Hematopoietic multipotent progenitor cell (in vitro differentiated cells): ENCODE measurements around the gene IFNL1. TPM values are rescaled to one million over a fixed set of nuclear protein-coding genes. Genes with fewer than 3 reads are reported as not detected.
A peak's percentile ranks its signal among the peaks of the same experiment; 100 is the strongest.
"Not testable (repeated sequence)": the region's sequence is repeated elsewhere in the genome, so short reads cannot be mapped to it uniquely, and the experiment has no call there.

Experiments
- DNase-seq, 3 donors: peaks; one replicate each; pipeline ENCODE4 v3.0.0-alpha.2; 2011 to 2015; ENCODE audit warnings: low read depth in 2 of 3, low spot score in 2 of 3
- total RNA-seq: library from RNA; depleted of rRNA; stranded (reverse); fragments of >200 nt; gene quantifications from one replicate; pipeline ENCODE4 v1.2.3, GENCODE V29; 2012

IFNL1 gene
- total RNA-seq, 1 donor: not detected

GRCh38 chr19:39269369-39269768 is 26.8 kb upstream of the IFNL1 start:
- not testable (repeated sequence) for DNase-seq

GRCh38 chr19:39270036-39270871 is 26.0 kb upstream of the IFNL1 start:
- no peak for DNase-seq

GRCh38 chr19:39273859-39274258 is 22.3 kb upstream of the IFNL1 start:
- DNase-seq: not testable (repeated sequence)

GRCh38 chr19:39275578-39275977 is 20.6 kb upstream of the IFNL1 start:
- no peak for DNase-seq

GRCh38 chr19:39276740-39277139 is 19.5 kb upstream of the IFNL1 start:
- no peak for DNase-seq

DNA sequence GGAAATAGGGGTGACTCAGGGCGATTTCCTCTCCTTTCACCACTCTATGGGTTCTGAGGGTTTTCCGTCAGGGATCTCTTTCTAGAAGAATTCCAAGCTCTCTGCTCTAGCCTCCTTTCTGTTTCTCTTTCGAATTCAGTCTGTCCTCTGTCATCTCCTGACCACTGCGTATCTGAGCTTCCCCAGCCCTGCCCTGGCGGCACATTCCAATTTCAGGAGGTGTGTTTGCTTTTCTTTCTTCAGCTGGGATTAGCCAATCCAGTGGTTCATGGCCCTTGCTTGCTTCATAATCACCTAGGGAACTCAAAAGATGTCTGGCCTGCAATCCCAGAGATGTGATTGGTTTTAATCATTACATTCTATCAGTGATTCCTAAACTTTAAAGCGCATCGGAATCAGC is 18.6 kb upstream of the IFNL1 start:
- DNase-seq: no peak

GRCh38 chr19:39282021-39282420 is 14.2 kb upstream of the IFNL1 start:
- DNase-seq: no peak

DNA sequence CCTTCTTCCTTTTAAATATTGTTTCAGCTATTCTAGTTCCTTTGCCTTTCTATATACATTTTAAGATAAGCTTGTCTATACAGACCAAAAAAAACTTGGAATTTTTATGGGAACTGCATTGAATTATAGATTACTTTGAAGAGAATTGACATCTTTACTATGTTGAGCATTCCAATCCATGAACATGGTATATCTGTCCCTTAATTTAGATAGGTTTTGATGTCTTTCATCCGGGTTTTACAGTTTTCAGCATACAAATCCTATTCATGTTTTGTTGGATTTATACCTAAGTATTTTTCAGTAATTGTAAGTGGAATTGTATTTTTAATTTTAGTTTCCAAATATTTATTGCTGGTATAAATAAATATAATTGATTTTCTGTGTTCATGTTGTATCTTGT is 12.2 kb upstream of the IFNL1 start:
- no peak for DNase-seq

DNA sequence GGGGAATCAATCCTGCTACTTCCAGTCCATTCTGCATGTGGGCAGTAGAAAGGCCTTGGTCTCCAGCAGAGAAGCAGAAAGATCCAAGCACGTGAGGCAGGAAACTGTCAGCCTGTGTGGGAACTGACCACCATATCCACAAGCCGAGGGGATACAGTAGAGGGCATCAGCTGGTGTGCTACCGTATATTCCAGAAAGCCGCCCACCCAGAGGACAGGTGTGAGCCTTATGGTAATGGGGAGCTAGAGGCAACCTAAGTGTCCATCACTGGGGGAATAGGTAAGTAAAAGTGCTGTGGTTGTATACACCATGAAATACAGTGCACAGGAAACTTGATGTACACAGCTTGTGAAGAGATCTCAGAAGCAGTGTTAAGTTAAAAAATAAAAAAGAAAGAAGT is 2.8 kb upstream of the IFNL1 start:
- no peak for DNase-seq

GRCh38 chr19:39296906-39297305 is 699 bp downstream of the IFNL1 start:
- no peak for DNase-seq

GRCh38 chr19:39297931-39298634 is 1.9 kb downstream of the IFNL1 start:
- DNase-seq: peak in 1 of 3 donors; percentile 67

DNA sequence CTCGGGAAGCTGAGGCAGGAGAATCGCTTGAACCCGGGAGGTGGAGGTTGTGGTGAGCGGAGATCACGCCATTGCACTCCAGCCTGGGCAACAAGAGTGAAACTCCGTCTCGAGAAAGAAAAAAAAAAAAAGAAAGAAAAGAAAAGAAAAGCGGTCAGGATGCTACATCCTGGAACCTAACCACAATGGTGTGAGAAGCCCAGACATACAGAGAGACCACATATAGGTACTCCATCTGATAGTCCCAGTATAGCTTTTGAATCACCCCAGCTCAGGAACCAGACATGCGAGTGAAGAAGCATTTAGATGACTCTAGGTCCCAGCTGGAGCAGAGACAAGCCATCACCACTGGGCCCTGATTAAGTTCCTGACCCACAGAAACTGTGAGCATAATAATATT is 3.2 kb downstream of the IFNL1 start:
- no peak for DNase-seq

DNA sequence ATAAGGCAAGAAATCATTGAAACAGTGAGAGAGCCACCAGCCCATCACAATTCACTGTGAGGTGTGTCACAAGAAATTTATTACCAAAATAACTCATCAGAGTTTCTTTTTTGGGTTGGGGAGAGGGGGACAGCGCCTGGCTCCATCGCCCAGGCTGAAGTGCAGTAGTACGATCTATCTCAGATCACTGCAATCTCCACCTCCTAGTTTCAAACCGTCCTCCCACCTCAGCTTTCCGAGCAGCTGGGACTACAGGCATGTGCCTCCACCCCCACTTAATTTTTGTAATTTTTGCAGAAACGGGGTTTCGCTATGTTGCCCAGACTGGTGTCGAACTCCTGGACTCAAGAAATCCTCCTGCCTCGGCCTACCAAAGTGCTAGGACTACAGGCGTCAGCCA is 3.6 kb downstream of the IFNL1 start:
- DNase-seq: no peak

GRCh38 chr19:39301021-39301420 is 4.8 kb downstream of the IFNL1 start:
- DNase-seq: no peak

GRCh38 chr19:39301562-39301961 is 5.4 kb downstream of the IFNL1 start:
- DNase-seq: no peak

GRCh38 chr19:39303373-39304184 is 7.4 kb downstream of the IFNL1 start:
- no peak for DNase-seq

DNA sequence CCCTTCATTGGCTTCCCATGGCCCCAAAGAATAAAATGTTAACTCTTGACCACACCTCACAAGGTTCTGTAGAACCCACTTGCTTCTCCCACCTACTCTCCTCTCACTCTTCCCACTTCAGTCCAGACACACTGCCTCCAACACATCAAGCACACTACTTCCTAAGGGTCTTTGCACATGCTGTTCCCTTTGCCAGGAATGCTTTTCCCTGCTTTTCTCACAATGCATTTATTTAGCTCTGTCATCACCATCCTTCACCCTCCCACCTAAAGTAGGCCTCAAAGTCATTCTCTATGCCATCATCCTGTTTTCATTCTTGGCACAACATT is 7.9 kb downstream of the IFNL1 start:
- no peak for DNase-seq

DNA sequence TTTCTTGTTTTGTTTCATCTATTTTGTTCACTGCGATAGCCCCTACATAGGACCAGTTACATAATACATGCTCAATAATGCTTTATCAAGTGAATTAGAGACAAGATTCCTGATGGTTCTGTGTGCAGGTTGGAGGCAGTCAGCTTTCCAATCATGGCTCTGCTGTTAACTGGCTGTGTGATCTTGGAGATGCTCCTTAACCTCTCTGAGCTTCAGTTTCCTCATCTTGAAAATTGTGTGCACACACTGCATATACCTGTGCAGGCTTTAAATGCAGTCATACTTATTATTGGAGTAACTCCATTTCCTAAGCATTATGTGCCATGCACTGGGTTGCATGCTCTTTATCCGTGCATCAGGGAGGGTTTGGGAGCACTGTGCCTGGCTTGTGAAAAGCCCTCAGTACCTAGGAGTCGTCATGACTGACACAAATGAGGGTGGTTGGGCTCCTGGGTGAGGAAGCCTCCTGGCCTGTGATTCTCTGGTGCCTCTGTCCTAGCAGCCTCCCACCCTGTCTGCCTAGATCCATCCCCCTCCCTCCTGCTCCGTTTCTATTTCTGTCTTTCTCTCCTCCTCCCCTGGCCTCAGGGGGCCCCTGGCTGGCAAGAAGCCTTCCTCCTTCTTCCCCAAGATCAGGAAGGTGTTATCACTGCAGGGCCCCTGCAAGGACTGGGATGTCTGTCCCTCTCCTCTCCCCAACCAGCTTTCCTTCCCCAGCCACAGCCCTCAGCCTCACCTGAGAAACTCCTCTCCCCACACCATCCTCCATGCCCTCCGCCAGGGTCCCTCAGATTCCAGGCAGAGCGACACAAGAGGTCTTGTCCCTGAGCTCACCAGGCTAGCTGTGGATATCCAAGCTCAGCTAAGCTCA is 8.7 kb downstream of the IFNL1 start:
- DNase-seq: no peak

DNA sequence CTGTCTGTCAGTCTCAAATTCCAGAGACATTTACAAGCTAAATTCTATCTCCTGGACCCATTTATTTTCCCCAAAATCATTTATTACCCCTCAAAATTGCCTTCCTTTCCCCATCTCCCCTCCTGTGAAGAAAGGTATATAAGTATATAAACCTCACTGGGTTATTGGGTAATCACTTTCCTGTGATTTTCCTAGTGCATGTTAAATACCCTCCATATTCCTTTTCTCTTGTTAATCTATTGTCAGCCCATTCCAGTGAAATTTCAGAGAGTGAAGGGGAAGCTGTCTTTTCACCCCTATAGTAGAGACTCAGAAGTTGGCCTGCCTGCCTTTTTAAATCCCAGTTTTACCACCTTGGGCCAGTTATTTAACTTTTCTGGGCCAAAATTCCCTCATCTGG is 9.9 kb downstream of the IFNL1 start:
- DNase-seq: no peak

- no peak for DNase-seq
These were observed 11.0 kb downstream of the IFNL1 start for GRCh38 chr19:39307046-39307821.
